OCI-LY7 (cell line): Measurements from ENCODE around the gene SORCS1. TPM values are rescaled to one million over a fixed set of nuclear protein-coding genes. Genes with fewer than 3 reads are reported as not detected.

Experiments
- BruUV-seq: library from RNA; stranded (reverse); fragments of 400-500 nt; replicated peaks from 2 replicates; lab custom pipeline; 2021; lab: Mats Ljungman, UMichigan
- CTCF ChIA-PET: fragments of 300-600 bp; sonication (Branson Sonifier 250); formaldehyde crosslinking; loops from one replicate; lab custom pipeline; 2022; ENCODE audit warnings: antibody characterized with exemption; ENCODE audit not compliant: unreplicated experiment; lab: Charles Lee
- POLR2A ChIA-PET: fragments of 300-600 bp; sonication (Branson Sonifier 250); formaldehyde crosslinking; loops from one replicate; lab custom pipeline; 2022; ENCODE audit warnings: antibody characterized with exemption; lab: Charles Lee
- DNase-seq: peaks from one replicate; pipeline ENCODE4 v3.0.0-alpha.2; 2015; ENCODE audit warnings: low spot score
- H2AFZ ChIP-seq: fragments of 200-600 bp; sonication (generic), shearing (Covaris generic); 2 replicates; pipeline ENCODE4 v1.6.1; 2014; ENCODE audit warnings: mild to moderate bottlenecking, antibody characterized with exemption, low read length, moderate library complexity
- H3K27ac ChIP-seq: fragments of 200-600 bp; sonication (generic); 2 replicates; pipeline ENCODE4 v1.5.1; 2014; ENCODE audit warnings: mixed run types, low read depth, mild to moderate bottlenecking, moderate library complexity, low read length, inconsistent platforms; ENCODE audit not compliant: poor library complexity, severe bottlenecking
- H3K36me3 ChIP-seq: fragments of 200-600 bp; sonication (generic); 2 replicates; pipeline ENCODE4 v1.6.1; 2014; ENCODE audit warnings: mild to moderate bottlenecking, antibody characterized with exemption, low read length, moderate library complexity, mixed read lengths; ENCODE audit not compliant: insufficient read depth
- H3K4me1 ChIP-seq: fragments of 200-600 bp; sonication (generic); 2 replicates; pipeline ENCODE4 v1.5.1; 2014; ENCODE audit warnings: mild to moderate bottlenecking, low read length; ENCODE audit not compliant: insufficient read depth, poor library complexity, severe bottlenecking
- H3K4me2 ChIP-seq: fragments of 200-600 bp; sonication (generic); 2 replicates; pipeline ENCODE4 v1.6.1; 2014; ENCODE audit warnings: mild to moderate bottlenecking, low read length
- H3K4me3 ChIP-seq: fragments of 200-600 bp; sonication (generic); 2 replicates; pipeline ENCODE4 v1.5.1; 2014; ENCODE audit warnings: mild to moderate bottlenecking, low read depth, low read length; ENCODE audit not compliant: poor library complexity, severe bottlenecking
- H3K79me2 ChIP-seq: fragments of 200-600 bp; sonication (generic); 2 replicates; pipeline ENCODE4 v1.6.1; 2016; ENCODE audit warnings: low read depth, mild to moderate bottlenecking, low read length, moderate library complexity, mixed read lengths; ENCODE audit not compliant: insufficient read depth
- H3K9me2 ChIP-seq: fragments of 200-600 bp; sonication (generic); 2 replicates; pipeline ENCODE4 v1.6.1; 2016; ENCODE audit warnings: mild to moderate bottlenecking, low read length, mixed read lengths; ENCODE audit not compliant: insufficient read depth
- H3K9me3 ChIP-seq: fragments of 200-600 bp; sonication (generic); 2 replicates; pipeline ENCODE4 v1.6.1; 2014; ENCODE audit warnings: mild to moderate bottlenecking, mixed run types, low read length, mixed read lengths
- H4K20me1 ChIP-seq: fragments of 200-600 bp; sonication (generic); 2 replicates; pipeline ENCODE4 v1.6.1; 2014; ENCODE audit warnings: mild to moderate bottlenecking, antibody characterized with exemption, low read length, moderate library complexity, mixed read lengths; ENCODE audit not compliant: insufficient read depth
- EZH2phosphoT487 ChIP-seq: fragments of 200-600 bp; sonication (generic); IDR thresholded peaks from 2 replicates; pipeline ENCODE4 v1.6.1; 2018; ENCODE audit warnings: low read depth, borderline replicate concordance, mild to moderate bottlenecking, mixed run types, antibody characterized with exemption, low read length, moderate library complexity, mixed read lengths
- intact Hi-C: fragments of 100-400 bp; cut with micrococcal nuclease; formaldehyde crosslinking; loops from one replicate; pipeline ENCODE4 v1.10.0; 2022; ENCODE audit not compliant: unreplicated experiment
- total RNA-seq, 2 experiments: library from RNA; depleted of rRNA in 1 of 2; stranded (reverse); fragments of >200 nt in 1 of 2; shearing (Covaris generic) in 1 of 2; gene quantifications; 2 replicates each; pipeline ENCODE4 v1.2.3, GENCODE V29; 2014 to 2022
- TF ChIP-seq, protein P1 (sequence below): fragments of 200-600 bp; sonication (generic); conservative IDR thresholded peaks from 2 replicates; pipeline ENCODE4 v1.5.1; 2014; ENCODE audit warnings: mild to moderate bottlenecking, antibody characterized with exemption, low read length, moderate library complexity, mixed read lengths

Gene SORCS1
- total RNA-seq, 2 experiments from 2014 or later, result not detected

DNA sequence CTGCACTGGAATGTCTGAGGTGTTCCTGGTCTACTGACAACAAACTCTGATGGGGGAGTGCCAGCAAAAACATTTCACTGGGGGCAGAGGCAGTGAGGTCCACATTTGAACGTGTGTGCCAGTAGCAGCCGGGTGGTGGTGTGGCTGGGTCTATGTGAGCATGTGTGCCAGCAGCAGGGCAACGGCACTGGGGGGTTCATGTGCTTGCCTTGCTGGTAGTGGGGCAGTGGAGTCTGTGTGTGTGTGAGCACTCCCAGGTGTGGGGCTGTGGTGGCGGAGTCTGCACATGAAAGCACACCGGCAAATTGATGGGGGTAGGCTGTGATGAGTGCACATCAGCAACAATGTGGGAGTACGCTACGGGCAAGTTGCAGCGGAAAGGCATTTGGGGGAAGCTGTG lies 49.4 kb upstream of the SORCS1 start:
- no TSS peak for BruUV-seq

DNA sequence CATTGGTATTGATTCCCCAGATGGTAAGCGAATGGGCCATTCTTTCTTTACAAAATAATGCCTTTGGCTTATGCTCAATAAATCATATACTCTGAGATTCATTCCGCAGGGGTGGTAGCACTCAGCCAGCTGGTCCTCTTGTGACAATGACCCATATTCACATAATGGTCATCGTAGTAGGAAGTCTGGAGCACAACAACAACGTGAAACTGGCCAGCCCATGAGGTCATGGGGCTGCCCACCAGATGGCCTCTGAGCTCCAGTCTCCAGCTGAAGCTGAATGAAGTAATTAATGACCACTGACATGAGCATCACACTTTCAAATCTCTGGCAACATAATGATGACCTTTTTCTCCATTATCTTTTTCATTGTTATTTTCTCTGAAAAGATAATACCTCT lies 42.3 kb upstream of the SORCS1 start:
- no peak overlapping the region for H3K4me3 ChIP-seq
- CTCF ChIA-PET, result no interaction called here
- H3K4me1 ChIP-seq, result no peaks in the 10 kb centered on the region
- no peaks in the 10 kb centered on the region for H4K20me1 ChIP-seq
- no peaks in the 10 kb centered on the region for H3K9me3 ChIP-seq
- H3K9me2 ChIP-seq, result no peaks in the 10 kb centered on the region
- BruUV-seq, result no TSS peak
- TF ChIP-seq, protein P1, sequence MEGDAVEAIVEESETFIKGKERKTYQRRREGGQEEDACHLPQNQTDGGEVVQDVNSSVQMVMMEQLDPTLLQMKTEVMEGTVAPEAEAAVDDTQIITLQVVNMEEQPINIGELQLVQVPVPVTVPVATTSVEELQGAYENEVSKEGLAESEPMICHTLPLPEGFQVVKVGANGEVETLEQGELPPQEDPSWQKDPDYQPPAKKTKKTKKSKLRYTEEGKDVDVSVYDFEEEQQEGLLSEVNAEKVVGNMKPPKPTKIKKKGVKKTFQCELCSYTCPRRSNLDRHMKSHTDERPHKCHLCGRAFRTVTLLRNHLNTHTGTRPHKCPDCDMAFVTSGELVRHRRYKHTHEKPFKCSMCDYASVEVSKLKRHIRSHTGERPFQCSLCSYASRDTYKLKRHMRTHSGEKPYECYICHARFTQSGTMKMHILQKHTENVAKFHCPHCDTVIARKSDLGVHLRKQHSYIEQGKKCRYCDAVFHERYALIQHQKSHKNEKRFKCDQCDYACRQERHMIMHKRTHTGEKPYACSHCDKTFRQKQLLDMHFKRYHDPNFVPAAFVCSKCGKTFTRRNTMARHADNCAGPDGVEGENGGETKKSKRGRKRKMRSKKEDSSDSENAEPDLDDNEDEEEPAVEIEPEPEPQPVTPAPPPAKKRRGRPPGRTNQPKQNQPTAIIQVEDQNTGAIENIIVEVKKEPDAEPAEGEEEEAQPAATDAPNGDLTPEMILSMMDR, result no peak
- TF ChIP-seq EZH2phosphoT487, result no peak
- H3K36me3 ChIP-seq, result no peaks in the 10 kb centered on the region
- H3K27ac ChIP-seq, result no peak overlapping the region
- H2AFZ ChIP-seq, result no peak overlapping the region
- H3K79me2 ChIP-seq, result no peaks in the 10 kb centered on the region
- no peak overlapping the region for H3K4me2 ChIP-seq
- POLR2A ChIA-PET, result interaction anchor here (0.6 kb wide), 1 partner anchor 1283 kb away, joined by 3 read pairs; no protein-coding TSS in a partner anchor
- DNase-seq, result no peak
- intact Hi-C loops, result no loop called here

More for the DNA sequence above, 49.4 kb upstream of the SORCS1 start:
- Histone ChIP-seq H3K4me3 (no peak overlapping the region), H4K20me1 (no peaks in the 10 kb centered on the region), H3K4me1 (no peaks in the 10 kb centered on the region), H3K36me3 (no peaks in the 10 kb centered on the region), H3K9me2 (no peaks in the 10 kb centered on the region), H3K27ac (no peak overlapping the region), H3K4me2 (no peak overlapping the region), H3K79me2 (no peaks in the 10 kb centered on the region), H3K9me3 (no peaks in the 10 kb centered on the region), H2AFZ (no peak overlapping the region)
- CTCF ChIA-PET, result no interaction called here
- no peak for DNase-seq
- no peak for TF ChIP-seq EZH2phosphoT487
- TF ChIP-seq, protein P1, result no peak
- intact Hi-C loops, result no loop called here
- POLR2A ChIA-PET, result no interaction called here

DNA sequence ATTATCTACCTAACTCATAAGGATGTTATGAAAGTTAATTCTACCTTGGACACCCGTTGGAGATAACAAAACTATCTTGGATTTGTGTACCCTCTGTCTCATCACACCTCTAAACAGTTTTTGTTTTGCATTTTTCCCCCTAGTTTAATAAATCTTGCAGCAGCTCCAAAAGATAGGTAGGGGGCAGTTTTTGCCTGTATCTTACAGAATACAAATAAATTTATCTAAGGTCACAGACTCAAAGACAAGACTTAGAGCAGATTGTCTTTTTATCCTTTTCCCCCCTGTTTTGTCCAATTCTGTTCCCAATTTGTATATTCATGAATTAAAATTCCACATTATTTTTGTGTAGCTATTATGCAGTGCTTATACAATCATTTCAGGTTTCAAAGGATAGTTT lies 5.0 kb upstream of the SORCS1 start:
- Histone ChIP-seq H3K4me1 (no peaks in the 10 kb centered on the region), H2AFZ (no peak overlapping the region)
- BruUV-seq, result no TSS peak

More for the DNA sequence above, 5.0 kb upstream of the SORCS1 start:
- H3K4me3 ChIP-seq, result no peak overlapping the region
- no peaks in the 10 kb centered on the region for H3K9me3 ChIP-seq
- ChIA-PET CTCF (no interaction called here), POLR2A (no interaction called here)
- H3K4me2 ChIP-seq, result no peak overlapping the region
- no peaks in the 10 kb centered on the region for H3K79me2 ChIP-seq
- no peaks in the 10 kb centered on the region for H3K9me2 ChIP-seq
- H4K20me1 ChIP-seq, result no peaks in the 10 kb centered on the region
- intact Hi-C loops, result loop anchor here (5.0 kb wide), 1 partner anchor 52 kb away; no protein-coding TSS in a partner anchor
- DNase-seq, result no peak
- no peaks in the 10 kb centered on the region for H3K36me3 ChIP-seq
- no peak overlapping the region for H3K27ac ChIP-seq
- TF ChIP-seq, protein P1, result no peak
- TF ChIP-seq EZH2phosphoT487, result no peak
